GM23338 (cell line): ENCODE measurements around the gene NAA30. TPM values are rescaled to one million over a fixed set of nuclear protein-coding genes. Genes with fewer than 3 reads are reported as not detected.

Experiments used
- ATAC-seq: fragments of 200-7000 bp; cut with Tn5 transposase; 3 replicates; pipeline ENCODE4 v1.9.1; 2020
- DNase-seq: peaks from one replicate; pipeline ENCODE4 v3.0.0-alpha.2; 2015; ENCODE audit warnings: low spot score
- H2AFZ ChIP-seq: fragments of 200-600 bp; sonication (generic); 2 replicates; pipeline ENCODE4 v1.8.0; 2016; ENCODE audit warnings: antibody characterized with exemption, mild to moderate bottlenecking, moderate library complexity
- H3F3A ChIP-seq: fragments of 200-600 bp; sonication (generic); replicated peaks from 2 replicates; pipeline ENCODE4 v1.8.0; 2017; ENCODE audit warnings: antibody characterized with exemption, mixed run types, low read depth
- H3K27ac ChIP-seq: fragments of 200-600 bp; sonication (generic); 2 replicates; pipeline ENCODE4 v1.6.1; 2016; ENCODE audit warnings: low read depth
- H3K27me3 ChIP-seq: fragments of 200-600 bp; sonication (generic); 2 replicates; pipeline ENCODE4 v1.8.0; 2016; ENCODE audit warnings: mild to moderate bottlenecking, mixed run types, moderate library complexity; ENCODE audit not compliant: insufficient read depth
- H3K36me3 ChIP-seq: fragments of 200-600 bp; sonication (generic); 2 replicates; pipeline ENCODE4 v1.8.0; 2016; ENCODE audit warnings: mild to moderate bottlenecking; ENCODE audit not compliant: insufficient read depth
- H3K4me1 ChIP-seq: fragments of 200-600 bp; sonication (generic); 2 replicates; pipeline ENCODE4 v1.8.0; 2016; ENCODE audit warnings: mild to moderate bottlenecking, moderate library complexity; ENCODE audit not compliant: insufficient read depth
- H3K4me2 ChIP-seq: fragments of 200-600 bp; sonication (generic); 2 replicates; pipeline ENCODE4 v1.7.1; 2017; ENCODE audit warnings: mixed run types
- H3K4me3 ChIP-seq: fragments of 200-600 bp; sonication (generic); 2 replicates; pipeline ENCODE4 v1.6.1; 2016; ENCODE audit warnings: mixed run types
- H3K79me2 ChIP-seq: fragments of 200-600 bp; sonication (generic); replicated peaks from 2 replicates; pipeline ENCODE4 v1.8.0; 2017; ENCODE audit warnings: mild to moderate bottlenecking; ENCODE audit not compliant: insufficient read depth
- H3K9me2 ChIP-seq: fragments of 200-600 bp; sonication (generic); 2 replicates; pipeline ENCODE4 v1.8.0; 2017; ENCODE audit not compliant: insufficient read depth
- H4K20me1 ChIP-seq: fragments of 200-600 bp; sonication (generic); replicated peaks from 2 replicates; pipeline ENCODE4 v1.8.0; 2017; ENCODE audit warnings: mild to moderate bottlenecking; ENCODE audit not compliant: insufficient read depth
- H3K27ac Mint-ChIP-seq: 2 replicates; pipeline ENCODE4 v1.8.0; 2020; ENCODE audit warnings: inconsistent platforms, mild to moderate bottlenecking, moderate library complexity, mixed read lengths
- H3K27me3 Mint-ChIP-seq: 3 replicates; pipeline ENCODE4 v1.8.0; 2022; ENCODE audit warnings: low read depth, mild to moderate bottlenecking, moderate library complexity, mixed read lengths, inconsistent platforms; ENCODE audit not compliant: insufficient read depth, poor library complexity
- H3K36me3 Mint-ChIP-seq: 3 replicates; pipeline ENCODE4 v1.8.0; 2021; ENCODE audit warnings: low read depth, mild to moderate bottlenecking, inconsistent platforms, moderate library complexity, mixed read lengths
- H3K4me1 Mint-ChIP-seq: 3 replicates; pipeline ENCODE4 v1.8.0; 2020; ENCODE audit warnings: mild to moderate bottlenecking, inconsistent platforms, mixed read lengths
- H3K4me3 Mint-ChIP-seq: 3 replicates; pipeline ENCODE4 v1.8.0; 2021; ENCODE audit warnings: moderate library complexity, mild to moderate bottlenecking, inconsistent platforms, mixed read lengths
- H3K9me3 Mint-ChIP-seq: 3 replicates; pipeline ENCODE4 v1.8.0; 2020; ENCODE audit warnings: moderate library complexity, mild to moderate bottlenecking, inconsistent platforms, mixed read lengths
- JUNB ChIP-seq: IDR thresholded peaks from one replicate; pipeline ENCODE4 v1.6.1; 2016; ENCODE audit warnings: antibody characterized with exemption; ENCODE audit not compliant: unreplicated experiment
- NANOG ChIP-seq: IDR thresholded peaks from 2 replicates; pipeline ENCODE4 v1.6.1; 2016; ENCODE audit warnings: antibody characterized with exemption, borderline replicate concordance
- STAT1 ChIP-seq: IDR thresholded peaks from one replicate; pipeline ENCODE4 v1.6.1; 2016; ENCODE audit warnings: antibody characterized with exemption; ENCODE audit not compliant: unreplicated experiment
- ZNF331 ChIP-seq: fragments of 250-450 bp; sonication (Bioruptor Pico); IDR thresholded peaks from 2 replicates; pipeline ENCODE4 v1.5.0; 2020; ENCODE audit warnings: low read depth, mild to moderate bottlenecking, moderate library complexity
- polyA plus RNA-seq: library from polyadenylated mRNA; unstranded; fragments of >200 nt; fragmentation: Nextera tagmentation; extraction: Ambion mirVana; gene quantifications from 2 replicates; pipeline ENCODE4 v1.2.1, GENCODE V29; 2016
- total RNA-seq: library from RNA; depleted of rRNA; stranded (reverse); fragments of >200 nt; shearing (Covaris generic); gene quantifications from 2 replicates; pipeline ENCODE4 v1.2.3, GENCODE V29; 2014
- TF ChIP-seq, protein P1 (sequence below): fragments of 250-450 bp; sonication (Bioruptor Pico); IDR thresholded peaks from 2 replicates; pipeline ENCODE4 v1.5.0; 2020; ENCODE audit warnings: mild to moderate bottlenecking, moderate library complexity
- TF ChIP-seq, protein P2 (sequence below), 2 experiments: fragments of 200-600 bp in 1 of 2; sonication (generic) in 1 of 2; conservative IDR thresholded peaks; 2 replicates each; pipeline versions ENCODE4 v1.5.1 to v1.6.1; 2016 to 2017; ENCODE audit warnings: antibody characterized with exemption in 2 of 2, low read depth in 2 of 2, mild to moderate bottlenecking in 2 of 2, moderate library complexity in 1 of 2

The NAA30 gene
- total and polyA plus RNA-seq, 2 experiments from 2014 or later = 7.5 to 27.1 TPM

DNA sequence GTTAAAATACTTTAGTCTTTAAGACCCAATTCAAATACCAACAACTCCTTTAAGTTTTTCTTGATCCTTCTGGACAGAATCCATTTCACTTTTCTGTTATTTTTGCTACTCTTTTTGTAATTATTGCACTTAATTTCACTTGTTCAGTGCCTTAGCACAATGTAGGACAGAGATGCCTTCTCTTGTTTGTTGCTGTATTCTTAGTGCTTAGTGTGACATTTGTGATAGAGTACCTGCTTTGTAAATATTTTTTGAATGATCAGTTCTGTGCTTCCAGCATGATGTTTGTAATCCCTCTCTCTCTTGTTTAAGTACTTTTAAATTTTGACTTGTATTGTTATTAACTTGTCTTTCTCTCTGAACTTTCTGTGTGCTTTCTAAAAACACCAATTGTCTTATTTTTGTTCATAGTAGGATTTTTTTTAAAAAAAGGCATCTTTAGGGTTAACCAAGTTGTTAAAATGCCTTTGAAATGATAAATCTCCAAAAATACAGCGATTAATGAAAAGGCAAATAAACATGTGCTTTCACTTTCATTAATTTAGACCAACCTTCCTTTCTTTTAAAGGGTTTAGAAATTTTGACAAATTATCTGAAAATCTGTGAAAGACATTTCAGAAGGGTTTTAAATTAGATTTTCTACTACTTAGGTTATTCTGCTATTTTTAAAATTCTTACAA, 11.9 kb downstream of the NAA30 start (continued):
- TF ChIP-seq, protein P1, sequence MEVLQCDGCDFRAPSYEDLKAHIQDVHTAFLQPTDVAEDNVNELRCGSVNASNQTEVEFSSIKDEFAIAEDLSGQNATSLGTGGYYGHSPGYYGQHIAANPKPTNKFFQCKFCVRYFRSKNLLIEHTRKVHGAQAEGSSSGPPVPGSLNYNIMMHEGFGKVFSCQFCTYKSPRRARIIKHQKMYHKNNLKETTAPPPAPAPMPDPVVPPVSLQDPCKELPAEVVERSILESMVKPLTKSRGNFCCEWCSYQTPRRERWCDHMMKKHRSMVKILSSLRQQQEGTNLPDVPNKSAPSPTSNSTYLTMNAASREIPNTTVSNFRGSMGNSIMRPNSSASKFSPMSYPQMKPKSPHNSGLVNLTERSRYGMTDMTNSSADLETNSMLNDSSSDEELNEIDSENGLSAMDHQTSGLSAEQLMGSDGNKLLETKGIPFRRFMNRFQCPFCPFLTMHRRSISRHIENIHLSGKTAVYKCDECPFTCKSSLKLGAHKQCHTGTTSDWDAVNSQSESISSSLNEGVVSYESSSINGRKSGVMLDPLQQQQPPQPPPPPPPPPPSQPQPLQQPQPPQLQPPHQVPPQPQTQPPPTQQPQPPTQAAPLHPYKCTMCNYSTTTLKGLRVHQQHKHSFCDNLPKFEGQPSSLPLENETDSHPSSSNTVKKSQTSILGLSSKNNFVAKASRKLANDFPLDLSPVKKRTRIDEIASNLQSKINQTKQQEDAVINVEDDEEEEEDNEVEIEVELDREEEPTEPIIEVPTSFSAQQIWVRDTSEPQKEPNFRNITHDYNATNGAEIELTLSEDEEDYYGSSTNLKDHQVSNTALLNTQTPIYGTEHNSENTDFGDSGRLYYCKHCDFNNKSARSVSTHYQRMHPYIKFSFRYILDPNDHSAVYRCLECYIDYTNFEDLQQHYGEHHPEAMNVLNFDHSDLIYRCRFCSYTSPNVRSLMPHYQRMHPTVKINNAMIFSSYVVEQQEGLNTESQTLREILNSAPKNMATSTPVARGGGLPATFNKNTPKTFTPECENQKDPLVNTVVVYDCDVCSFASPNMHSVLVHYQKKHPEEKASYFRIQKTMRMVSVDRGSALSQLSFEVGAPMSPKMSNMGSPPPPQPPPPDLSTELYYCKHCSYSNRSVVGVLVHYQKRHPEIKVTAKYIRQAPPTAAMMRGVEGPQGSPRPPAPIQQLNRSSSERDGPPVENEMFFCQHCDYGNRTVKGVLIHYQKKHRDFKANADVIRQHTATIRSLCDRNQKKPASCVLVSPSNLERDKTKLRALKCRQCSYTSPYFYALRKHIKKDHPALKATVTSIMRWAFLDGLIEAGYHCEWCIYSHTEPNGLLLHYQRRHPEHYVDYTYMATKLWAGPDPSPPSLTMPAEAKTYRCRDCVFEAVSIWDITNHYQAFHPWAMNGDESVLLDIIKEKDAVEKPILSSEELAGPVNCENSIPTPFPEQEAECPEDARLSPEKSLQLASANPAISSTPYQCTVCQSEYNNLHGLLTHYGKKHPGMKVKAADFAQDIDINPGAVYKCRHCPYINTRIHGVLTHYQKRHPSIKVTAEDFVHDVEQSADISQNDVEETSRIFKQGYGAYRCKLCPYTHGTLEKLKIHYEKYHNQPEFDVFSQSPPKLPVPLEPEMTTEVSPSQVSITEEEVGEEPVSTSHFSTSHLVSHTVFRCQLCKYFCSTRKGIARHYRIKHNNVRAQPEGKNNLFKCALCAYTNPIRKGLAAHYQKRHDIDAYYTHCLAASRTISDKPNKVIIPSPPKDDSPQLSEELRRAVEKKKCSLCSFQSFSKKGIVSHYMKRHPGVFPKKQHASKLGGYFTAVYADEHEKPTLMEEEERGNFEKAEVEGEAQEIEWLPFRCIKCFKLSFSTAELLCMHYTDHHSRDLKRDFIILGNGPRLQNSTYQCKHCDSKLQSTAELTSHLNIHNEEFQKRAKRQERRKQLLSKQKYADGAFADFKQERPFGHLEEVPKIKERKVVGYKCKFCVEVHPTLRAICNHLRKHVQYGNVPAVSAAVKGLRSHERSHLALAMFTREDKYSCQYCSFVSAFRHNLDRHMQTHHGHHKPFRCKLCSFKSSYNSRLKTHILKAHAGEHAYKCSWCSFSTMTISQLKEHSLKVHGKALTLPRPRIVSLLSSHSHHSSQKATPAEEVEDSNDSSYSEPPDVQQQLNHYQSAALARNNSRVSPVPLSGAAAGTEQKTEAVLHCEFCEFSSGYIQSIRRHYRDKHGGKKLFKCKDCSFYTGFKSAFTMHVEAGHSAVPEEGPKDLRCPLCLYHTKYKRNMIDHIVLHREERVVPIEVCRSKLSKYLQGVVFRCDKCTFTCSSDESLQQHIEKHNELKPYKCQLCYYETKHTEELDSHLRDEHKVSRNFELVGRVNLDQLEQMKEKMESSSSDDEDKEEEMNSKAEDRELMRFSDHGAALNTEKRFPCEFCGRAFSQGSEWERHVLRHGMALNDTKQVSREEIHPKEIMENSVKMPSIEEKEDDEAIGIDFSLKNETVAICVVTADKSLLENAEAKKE = no peak
- TF ChIP-seq NANOG (no peak), JUNB (no peak), ZNF331 (CRISPR knock-in tag) (no peak)
- TF ChIP-seq, protein P2, sequence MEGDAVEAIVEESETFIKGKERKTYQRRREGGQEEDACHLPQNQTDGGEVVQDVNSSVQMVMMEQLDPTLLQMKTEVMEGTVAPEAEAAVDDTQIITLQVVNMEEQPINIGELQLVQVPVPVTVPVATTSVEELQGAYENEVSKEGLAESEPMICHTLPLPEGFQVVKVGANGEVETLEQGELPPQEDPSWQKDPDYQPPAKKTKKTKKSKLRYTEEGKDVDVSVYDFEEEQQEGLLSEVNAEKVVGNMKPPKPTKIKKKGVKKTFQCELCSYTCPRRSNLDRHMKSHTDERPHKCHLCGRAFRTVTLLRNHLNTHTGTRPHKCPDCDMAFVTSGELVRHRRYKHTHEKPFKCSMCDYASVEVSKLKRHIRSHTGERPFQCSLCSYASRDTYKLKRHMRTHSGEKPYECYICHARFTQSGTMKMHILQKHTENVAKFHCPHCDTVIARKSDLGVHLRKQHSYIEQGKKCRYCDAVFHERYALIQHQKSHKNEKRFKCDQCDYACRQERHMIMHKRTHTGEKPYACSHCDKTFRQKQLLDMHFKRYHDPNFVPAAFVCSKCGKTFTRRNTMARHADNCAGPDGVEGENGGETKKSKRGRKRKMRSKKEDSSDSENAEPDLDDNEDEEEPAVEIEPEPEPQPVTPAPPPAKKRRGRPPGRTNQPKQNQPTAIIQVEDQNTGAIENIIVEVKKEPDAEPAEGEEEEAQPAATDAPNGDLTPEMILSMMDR (conservative IDR thresholded peaks at IDR 0.05; ENCODE audit: low read depth in 2 of 2) = no peak

DNA sequence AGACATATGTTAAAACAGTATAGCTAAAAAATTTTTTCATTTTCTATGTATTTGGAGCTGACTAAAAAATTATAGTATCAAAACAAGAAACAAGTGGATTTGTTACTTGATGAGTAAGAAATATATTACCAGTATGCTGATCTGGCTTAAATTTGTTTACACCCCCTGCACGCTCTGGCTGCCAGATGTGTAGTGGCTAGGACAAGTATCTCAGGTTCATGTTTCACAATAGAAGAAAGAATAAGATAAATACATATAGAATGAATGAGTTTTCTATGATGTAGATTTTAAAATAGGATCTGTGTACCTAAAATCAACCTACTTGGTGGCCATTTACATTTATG, 13.1 kb downstream of the NAA30 start:
- no peak overlapping the region for H3K4me3 ChIP-seq
- no peak for DNase-seq
- H3K9me2 ChIP-seq = no peaks in the 10 kb centered on the region
- H3K36me3 ChIP-seq = peaks cover 9% of the 10 kb centered on the region
- Mint-ChIP-seq H3K36me3 (peaks cover 22% of the 10 kb centered on the region), H3K4me1 (no peaks in the 10 kb centered on the region), H3K27ac (no peak overlapping the region), H3K4me3 (no peak overlapping the region), H3K9me3 (no peaks in the 10 kb centered on the region), H3K27me3 (no peaks in the 10 kb centered on the region)
- no peak for ATAC-seq
- peaks cover 46% of the 10 kb centered on the region for H3K79me2 ChIP-seq
- H3K4me2 ChIP-seq = no peak overlapping the region
- H3K27ac ChIP-seq = no peak overlapping the region
- peaks cover 4% of the 10 kb centered on the region; the same call in 1 of the 2 replicates for H4K20me1 ChIP-seq
- H3K27me3 ChIP-seq = no peaks in the 10 kb centered on the region
- H2AFZ ChIP-seq = no peak overlapping the region
- H3K4me1 ChIP-seq = no peaks in the 10 kb centered on the region
- H3F3A ChIP-seq = no peaks in the 10 kb centered on the region
- TF ChIP-seq, protein P1 = no peak
- TF ChIP-seq STAT1 = no peak
